ENCODE data around the gene TDRD15.

DNA sequence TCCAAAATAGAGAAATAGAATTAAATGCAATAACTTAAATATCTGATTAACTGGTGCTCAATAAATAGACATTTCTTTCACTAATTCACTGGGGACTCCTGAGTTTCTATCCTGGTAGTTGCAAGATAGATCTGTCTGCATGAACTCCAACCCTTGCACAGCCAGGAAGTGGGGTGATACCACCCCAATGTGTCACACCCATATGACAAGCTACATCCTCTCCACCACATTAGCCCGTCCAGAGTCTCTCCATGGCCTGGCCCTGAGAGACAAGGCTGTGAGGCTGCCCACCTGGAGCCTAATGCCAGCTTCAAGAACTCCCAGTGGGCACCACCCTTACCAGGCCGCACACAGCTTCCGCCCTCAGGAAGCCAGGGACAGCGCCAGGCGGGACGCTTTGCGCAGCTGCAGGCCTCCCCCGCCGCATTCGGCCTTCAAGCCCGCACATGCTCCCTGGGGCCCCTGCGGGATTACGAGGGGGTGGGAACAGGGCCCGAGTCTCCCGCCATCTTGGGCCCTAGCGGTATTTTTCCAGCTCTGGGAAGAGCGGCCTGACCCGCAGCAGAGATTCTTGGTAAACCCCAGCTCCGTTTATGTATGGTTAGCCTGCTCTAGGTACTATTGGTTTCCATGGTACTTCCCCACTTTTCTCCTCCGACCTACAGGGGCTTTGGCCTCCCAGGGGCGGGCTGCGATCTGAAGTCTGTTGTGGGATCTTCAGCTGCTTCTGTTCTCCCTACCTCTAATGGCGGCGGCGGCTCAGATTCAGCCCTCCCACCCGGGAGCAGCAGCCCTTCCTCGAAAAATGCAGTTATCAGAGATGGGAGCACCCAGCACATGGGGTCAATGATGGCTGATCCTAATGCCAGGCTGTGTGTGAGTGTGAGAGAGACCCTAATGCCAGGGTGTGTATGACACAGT lies at the start of gene TDRD15:
- TF ChIP-seq, protein P1, sequence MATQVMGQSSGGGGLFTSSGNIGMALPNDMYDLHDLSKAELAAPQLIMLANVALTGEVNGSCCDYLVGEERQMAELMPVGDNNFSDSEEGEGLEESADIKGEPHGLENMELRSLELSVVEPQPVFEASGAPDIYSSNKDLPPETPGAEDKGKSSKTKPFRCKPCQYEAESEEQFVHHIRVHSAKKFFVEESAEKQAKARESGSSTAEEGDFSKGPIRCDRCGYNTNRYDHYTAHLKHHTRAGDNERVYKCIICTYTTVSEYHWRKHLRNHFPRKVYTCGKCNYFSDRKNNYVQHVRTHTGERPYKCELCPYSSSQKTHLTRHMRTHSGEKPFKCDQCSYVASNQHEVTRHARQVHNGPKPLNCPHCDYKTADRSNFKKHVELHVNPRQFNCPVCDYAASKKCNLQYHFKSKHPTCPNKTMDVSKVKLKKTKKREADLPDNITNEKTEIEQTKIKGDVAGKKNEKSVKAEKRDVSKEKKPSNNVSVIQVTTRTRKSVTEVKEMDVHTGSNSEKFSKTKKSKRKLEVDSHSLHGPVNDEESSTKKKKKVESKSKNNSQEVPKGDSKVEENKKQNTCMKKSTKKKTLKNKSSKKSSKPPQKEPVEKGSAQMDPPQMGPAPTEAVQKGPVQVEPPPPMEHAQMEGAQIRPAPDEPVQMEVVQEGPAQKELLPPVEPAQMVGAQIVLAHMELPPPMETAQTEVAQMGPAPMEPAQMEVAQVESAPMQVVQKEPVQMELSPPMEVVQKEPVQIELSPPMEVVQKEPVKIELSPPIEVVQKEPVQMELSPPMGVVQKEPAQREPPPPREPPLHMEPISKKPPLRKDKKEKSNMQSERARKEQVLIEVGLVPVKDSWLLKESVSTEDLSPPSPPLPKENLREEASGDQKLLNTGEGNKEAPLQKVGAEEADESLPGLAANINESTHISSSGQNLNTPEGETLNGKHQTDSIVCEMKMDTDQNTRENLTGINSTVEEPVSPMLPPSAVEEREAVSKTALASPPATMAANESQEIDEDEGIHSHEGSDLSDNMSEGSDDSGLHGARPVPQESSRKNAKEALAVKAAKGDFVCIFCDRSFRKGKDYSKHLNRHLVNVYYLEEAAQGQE (IDR thresholded peaks at IDR 0.05), result no peak
- TF ChIP-seq RCOR1 (IDR thresholded peaks at IDR 0.05; ENCODE audit: low read depth, low read length) (no peak), JUN (IDR thresholded peaks at IDR 0.05) (no peak), MAZ (IDR thresholded peaks at IDR 0.05; ENCODE audit: borderline replicate concordance, low read depth, low read length) (no peak), MYC (IDR thresholded peaks at IDR 0.05; ENCODE audit: borderline replicate concordance, low read length) (no peak), RAD21 (conservative IDR thresholded peaks at IDR 0.05 in 1 of 2, IDR thresholded peaks at IDR 0.05 in 1 of 2) (no peak), POLR2AphosphoS2 (conservative IDR thresholded peaks at IDR 0.05; ENCODE audit: low read length) (no peak), PHF8 (IDR thresholded peaks at IDR 0.05; ENCODE audit: borderline replicate concordance, low read depth) (no peak), POLR2A (IDR thresholded peaks at IDR 0.05; ENCODE audit: low read length) (no peak), CBX2 (IDR thresholded peaks at IDR 0.05; ENCODE audit: borderline replicate concordance, low read depth) (no peak)
- TF ChIP-seq, protein P2, sequence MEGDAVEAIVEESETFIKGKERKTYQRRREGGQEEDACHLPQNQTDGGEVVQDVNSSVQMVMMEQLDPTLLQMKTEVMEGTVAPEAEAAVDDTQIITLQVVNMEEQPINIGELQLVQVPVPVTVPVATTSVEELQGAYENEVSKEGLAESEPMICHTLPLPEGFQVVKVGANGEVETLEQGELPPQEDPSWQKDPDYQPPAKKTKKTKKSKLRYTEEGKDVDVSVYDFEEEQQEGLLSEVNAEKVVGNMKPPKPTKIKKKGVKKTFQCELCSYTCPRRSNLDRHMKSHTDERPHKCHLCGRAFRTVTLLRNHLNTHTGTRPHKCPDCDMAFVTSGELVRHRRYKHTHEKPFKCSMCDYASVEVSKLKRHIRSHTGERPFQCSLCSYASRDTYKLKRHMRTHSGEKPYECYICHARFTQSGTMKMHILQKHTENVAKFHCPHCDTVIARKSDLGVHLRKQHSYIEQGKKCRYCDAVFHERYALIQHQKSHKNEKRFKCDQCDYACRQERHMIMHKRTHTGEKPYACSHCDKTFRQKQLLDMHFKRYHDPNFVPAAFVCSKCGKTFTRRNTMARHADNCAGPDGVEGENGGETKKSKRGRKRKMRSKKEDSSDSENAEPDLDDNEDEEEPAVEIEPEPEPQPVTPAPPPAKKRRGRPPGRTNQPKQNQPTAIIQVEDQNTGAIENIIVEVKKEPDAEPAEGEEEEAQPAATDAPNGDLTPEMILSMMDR (IDR thresholded peaks at IDR 0.05), result no peak
